GM18505 (cell line): ENCODE data around the gene ZNF407.

Experiments
- ATAC-seq: cut with Tn5 transposase; IDR thresholded peaks from one replicate; pipeline ENCODE4 v1.9.1; 2021; ENCODE audit not compliant: unreplicated experiment
- POLR2A ChIP-seq: IDR thresholded peaks from 4 replicates; pipeline ENCODE4 v1.6.1; 2011; ENCODE audit warnings: borderline replicate concordance; ENCODE audit not compliant: insufficient read depth, insufficient read length; ENCODE audit errors: extremely low read depth

Gene ZNF407

GRCh38 chr18:74942319-74942910 lies 344.7 kb downstream of the ZNF407 start:
- ATAC-seq = peak; percentile 89
- no peak for TF ChIP-seq POLR2A

- no peak for ATAC-seq
- TF ChIP-seq POLR2A = no peak
These were observed 347.0 kb downstream of the ZNF407 start for GRCh38 chr18:74944676-74945075.

GRCh38 chr18:74945774-74946545 lies 348.3 kb downstream of the ZNF407 start:
- no peak for ATAC-seq
- no peak for TF ChIP-seq POLR2A

GRCh38 chr18:74946646-74947375 lies 349.1 kb downstream of the ZNF407 start:
- no peak for TF ChIP-seq POLR2A
- no peak for ATAC-seq

GRCh38 chr18:74947417-74947816 lies 349.7 kb downstream of the ZNF407 start:
- ATAC-seq = no peak
- no peak for TF ChIP-seq POLR2A

- no peak for TF ChIP-seq POLR2A
- no peak for ATAC-seq
These were observed 350.2 kb downstream of the ZNF407 start for GRCh38 chr18:74947875-74948274.

- TF ChIP-seq POLR2A = no peak
- no peak for ATAC-seq
These were observed 351.9 kb downstream of the ZNF407 start for GRCh38 chr18:74949611-74950010.

GRCh38 chr18:74950479-74950878 lies 352.8 kb downstream of the ZNF407 start:
- no peak for TF ChIP-seq POLR2A

GRCh38 chr18:74951165-74951760 lies 353.6 kb downstream of the ZNF407 start:
- TF ChIP-seq POLR2A = no peak
- ATAC-seq = peak; percentile 59

More at GRCh38 chr18:74950479-74950878, 352.8 kb downstream of the ZNF407 start:
- no peak for ATAC-seq

- TF ChIP-seq POLR2A = no peak
- no peak for ATAC-seq
These were observed 360.0 kb downstream of the ZNF407 start for GRCh38 chr18:74957588-74958224.

- ATAC-seq = no peak
These were observed 361.5 kb downstream of the ZNF407 start for GRCh38 chr18:74959216-74959615.

GRCh38 chr18:74961596-74961995 lies 363.9 kb downstream of the ZNF407 start:
- ATAC-seq = no peak
- no peak for TF ChIP-seq POLR2A

More at GRCh38 chr18:74959216-74959615, 361.5 kb downstream of the ZNF407 start:
- TF ChIP-seq POLR2A = no peak
